OCI-LY3 (cell line): ENCODE measurements around the gene BBOX1.

Experiments used
- H2AFZ ChIP-seq: fragments of 200-600, 300-600 bp; shearing (Covaris generic); 2 replicates; pipeline ENCODE4 v1.6.0; 2014; ENCODE audit warnings: antibody characterized with exemption, low read depth, low read length
- H3K27ac ChIP-seq: fragments of 200-600, 300-600 bp; sonication (generic); 2 replicates; pipeline ENCODE4 v1.5.1; 2014; ENCODE audit warnings: mild to moderate bottlenecking, low read length, moderate library complexity, mixed read lengths
- H3K27me3 ChIP-seq: fragments of 200-600, 300-600 bp; sonication (generic); 2 replicates; pipeline ENCODE4 v1.6.1; 2014; ENCODE audit warnings: low read depth, low read length, mixed read lengths
- H3K36me3 ChIP-seq: fragments of 200-600, 300-600 bp; sonication (generic); replicated peaks from 2 replicates; pipeline ENCODE3; 2014; ENCODE audit warnings: low read depth, low read length, mixed read lengths
- H3K4me1 ChIP-seq: fragments of 300-600, 200-600 bp; sonication (generic); 2 replicates; pipeline ENCODE4 v1.6.1; 2014; ENCODE audit warnings: low read length, mixed read lengths
- H3K4me2 ChIP-seq: fragments of 200-600, 300-600 bp; sonication (generic); 2 replicates; pipeline ENCODE4 v1.6.1; 2014; ENCODE audit warnings: low read length, mixed read lengths
- H3K4me3 ChIP-seq: fragments of 300-600, 200-600 bp; sonication (generic); 2 replicates; pipeline ENCODE4 v1.5.1; 2014; ENCODE audit warnings: antibody characterized with exemption, mild to moderate bottlenecking, low read length, moderate library complexity
- H3K79me2 ChIP-seq: fragments of 300-600, 200-600 bp; shearing (Covaris generic); 2 replicates; pipeline ENCODE4 v1.6.1; 2014; ENCODE audit warnings: mild to moderate bottlenecking, low read length, mixed read lengths
- H3K9ac ChIP-seq: fragments of 300-600, 200-600 bp; shearing (Covaris generic); 2 replicates; pipeline ENCODE4 v1.6.0; 2014; ENCODE audit warnings: mild to moderate bottlenecking, low read length, moderate library complexity
- H3K9me3 ChIP-seq: fragments of 200-600, 300-600 bp; shearing (Covaris generic); 2 replicates; pipeline ENCODE4 v1.6.1; 2014; ENCODE audit warnings: low read length, mixed read lengths; ENCODE audit not compliant: insufficient read depth
- H4K20me1 ChIP-seq: fragments of 200-600, 300-600 bp; sonication (generic); 2 replicates; pipeline ENCODE4 v1.6.1; 2016; ENCODE audit warnings: low read length, mixed read lengths; ENCODE audit not compliant: insufficient read depth
- CTCF ChIP-seq: fragments of 200-600, 300-600 bp; sonication (generic); IDR thresholded peaks from 2 replicates; pipeline ENCODE4 v1.5.1; 2014; ENCODE audit warnings: antibody characterized with exemption, low read length, low read depth
- EZH2phosphoT487 ChIP-seq: fragments of 200-600 bp; shearing (Covaris generic); IDR thresholded peaks from 2 replicates; pipeline ENCODE4 v1.6.1; 2018; ENCODE audit warnings: antibody characterized with exemption, mixed run types, low read depth

Gene BBOX1

GRCh38 chr11:27011560-27012233 lies 28.9 kb upstream of the BBOX1 start:
- H3K4me1 ChIP-seq = peaks cover 18% of the 10 kb centered on the region

GRCh38 chr11:27012234-27012921 lies 28.2 kb upstream of the BBOX1 start:
- Histone ChIP-seq H3K9me3 (no peaks in the 10 kb centered on the region), H3K9ac (peak overlapping the region; percentile 31), H3K27ac (peak overlapping the region; percentile 60)

More at GRCh38 chr11:27011560-27012233, 28.9 kb upstream of the BBOX1 start:
- Histone ChIP-seq H3K9me3 (no peaks in the 10 kb centered on the region), H3K79me2 (no peaks in the 10 kb centered on the region), H3K36me3 (no peaks in the 10 kb centered on the region), H4K20me1 (no peaks in the 10 kb centered on the region), H3K4me3 (peak overlapping the region; percentile 37), H3K9ac (peak overlapping the region; percentile 31), H3K27ac (peak overlapping the region; percentile 60), H3K27me3 (no peaks in the 10 kb centered on the region), H2AFZ (peak overlapping the region; percentile 5; the same call in 1 of the 2 replicates), H3K4me2 (peak overlapping the region; percentile 64)
- no peak for TF ChIP-seq EZH2phosphoT487
- TF ChIP-seq CTCF = no peak

GRCh38 chr11:27013781-27014361 lies 26.7 kb upstream of the BBOX1 start:
- no peaks in the 10 kb centered on the region for H3K27me3 ChIP-seq
- H3K9me3 ChIP-seq = no peaks in the 10 kb centered on the region
- H3K79me2 ChIP-seq = no peaks in the 10 kb centered on the region
- no peak overlapping the region for H3K4me2 ChIP-seq
- H3K9ac ChIP-seq = no peak overlapping the region
- H3K36me3 ChIP-seq = no peaks in the 10 kb centered on the region
- no peak overlapping the region for H3K4me3 ChIP-seq
- peaks cover 24% of the 10 kb centered on the region for H3K4me1 ChIP-seq
- no peak overlapping the region for H3K27ac ChIP-seq
- no peak overlapping the region for H2AFZ ChIP-seq
- TF ChIP-seq CTCF (no peak), EZH2phosphoT487 (no peak)
- no peaks in the 10 kb centered on the region for H4K20me1 ChIP-seq

More at GRCh38 chr11:27012234-27012921, 28.2 kb upstream of the BBOX1 start:
- H3K79me2 ChIP-seq = no peaks in the 10 kb centered on the region
- peak overlapping the region; percentile 37 for H3K4me3 ChIP-seq
- TF ChIP-seq CTCF (no peak), EZH2phosphoT487 (no peak)
- peak overlapping the region; percentile 64 for H3K4me2 ChIP-seq
- peaks cover 18% of the 10 kb centered on the region for H3K4me1 ChIP-seq
- 0 out of 2 replicates have a peak overlapping the region, but pooled peaks have one; percentile 5 for H2AFZ ChIP-seq
- H4K20me1 ChIP-seq = no peaks in the 10 kb centered on the region
- no peaks in the 10 kb centered on the region for H3K36me3 ChIP-seq
- no peaks in the 10 kb centered on the region for H3K27me3 ChIP-seq

- H3K79me2 ChIP-seq = no peaks in the 10 kb centered on the region
- no peaks in the 10 kb centered on the region for H3K36me3 ChIP-seq
- H3K27ac ChIP-seq = no peak overlapping the region
- no peak overlapping the region for H3K4me3 ChIP-seq
- no peak overlapping the region for H2AFZ ChIP-seq
- H3K4me2 ChIP-seq = no peak overlapping the region
- TF ChIP-seq CTCF = no peak
- no peak for TF ChIP-seq EZH2phosphoT487
- H3K4me1 ChIP-seq = peaks cover 8% of the 10 kb centered on the region
- H4K20me1 ChIP-seq = no peaks in the 10 kb centered on the region
- no peak overlapping the region for H3K9ac ChIP-seq
- no peaks in the 10 kb centered on the region for H3K27me3 ChIP-seq
- H3K9me3 ChIP-seq = no peaks in the 10 kb centered on the region
Measured at GRCh38 chr11:27018902-27019529, 21.6 kb upstream of the BBOX1 start.
